ENCODE data around the gene TEDDM1.

Gene TEDDM1

DNA sequence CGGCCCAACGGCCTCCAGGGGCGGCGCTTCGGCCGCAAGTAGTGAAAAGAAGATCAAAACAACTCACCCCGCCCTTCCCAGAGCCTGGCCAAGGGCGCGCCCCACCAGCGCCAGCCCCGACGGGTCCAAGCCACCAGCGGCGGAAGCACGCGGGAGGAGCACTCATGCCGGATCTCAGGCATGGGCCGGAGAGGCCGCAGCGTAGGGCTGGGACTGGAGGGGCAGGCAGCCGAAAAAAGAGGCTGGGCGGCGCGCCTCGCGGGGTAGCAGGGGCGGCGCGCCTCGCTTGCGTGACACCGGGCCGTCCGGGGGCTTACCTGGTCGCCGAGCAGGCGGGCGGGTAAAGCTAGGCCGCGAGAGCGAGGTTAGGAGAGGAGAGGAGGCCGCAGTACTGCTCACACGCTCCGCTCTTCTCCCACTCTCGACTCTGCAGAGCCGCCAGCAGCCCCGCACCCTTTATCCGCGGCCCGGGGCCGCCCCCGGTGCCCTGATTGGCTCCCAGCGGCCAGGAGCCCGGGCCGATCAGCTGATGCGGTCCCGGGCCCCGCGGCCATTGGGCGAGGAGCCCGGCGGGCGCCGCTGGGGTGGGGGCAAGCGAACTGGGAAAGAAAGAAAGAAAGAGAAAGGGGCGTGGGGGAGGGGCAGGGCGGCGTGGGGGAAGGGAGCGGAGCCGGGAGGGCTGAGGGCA lies 9.0 kb downstream of the TEDDM1 start, which contains the start of gene GLUL:
GLUL (minus strand) TSS at position 429 of the 688 bp plus-strand sequence. CDS start 3,053 bp downstream, outside the sequence.
- TF ChIP-seq, protein P1, sequence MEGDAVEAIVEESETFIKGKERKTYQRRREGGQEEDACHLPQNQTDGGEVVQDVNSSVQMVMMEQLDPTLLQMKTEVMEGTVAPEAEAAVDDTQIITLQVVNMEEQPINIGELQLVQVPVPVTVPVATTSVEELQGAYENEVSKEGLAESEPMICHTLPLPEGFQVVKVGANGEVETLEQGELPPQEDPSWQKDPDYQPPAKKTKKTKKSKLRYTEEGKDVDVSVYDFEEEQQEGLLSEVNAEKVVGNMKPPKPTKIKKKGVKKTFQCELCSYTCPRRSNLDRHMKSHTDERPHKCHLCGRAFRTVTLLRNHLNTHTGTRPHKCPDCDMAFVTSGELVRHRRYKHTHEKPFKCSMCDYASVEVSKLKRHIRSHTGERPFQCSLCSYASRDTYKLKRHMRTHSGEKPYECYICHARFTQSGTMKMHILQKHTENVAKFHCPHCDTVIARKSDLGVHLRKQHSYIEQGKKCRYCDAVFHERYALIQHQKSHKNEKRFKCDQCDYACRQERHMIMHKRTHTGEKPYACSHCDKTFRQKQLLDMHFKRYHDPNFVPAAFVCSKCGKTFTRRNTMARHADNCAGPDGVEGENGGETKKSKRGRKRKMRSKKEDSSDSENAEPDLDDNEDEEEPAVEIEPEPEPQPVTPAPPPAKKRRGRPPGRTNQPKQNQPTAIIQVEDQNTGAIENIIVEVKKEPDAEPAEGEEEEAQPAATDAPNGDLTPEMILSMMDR (conservative IDR thresholded peaks at IDR 0.05): no peak
- H3K27ac ChIP-seq: peak within 1 kb of the TSS; percentile 95

DNA sequence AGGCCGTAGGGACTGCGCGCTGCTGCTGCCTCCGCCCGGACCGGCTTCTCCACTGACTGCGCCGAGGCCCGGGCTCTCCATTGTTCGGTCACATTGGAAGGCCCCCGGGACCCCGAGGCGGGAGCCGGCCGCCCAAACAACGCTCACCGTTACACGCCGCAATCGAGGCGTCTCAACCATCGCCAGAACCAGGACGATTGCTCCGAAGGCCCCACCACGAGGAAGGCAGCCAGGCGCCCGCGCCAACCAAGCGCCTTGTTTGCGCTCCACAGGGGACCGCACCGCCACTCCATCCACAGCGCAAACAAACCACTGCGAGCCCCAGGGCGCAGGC lies 9.5 kb downstream of the TEDDM1 start:
- TF ChIP-seq, protein P1 (conservative IDR thresholded peaks at IDR 0.05): peak; percentile 44
- peak overlapping the region; percentile 95 for H3K27ac ChIP-seq

DNA sequence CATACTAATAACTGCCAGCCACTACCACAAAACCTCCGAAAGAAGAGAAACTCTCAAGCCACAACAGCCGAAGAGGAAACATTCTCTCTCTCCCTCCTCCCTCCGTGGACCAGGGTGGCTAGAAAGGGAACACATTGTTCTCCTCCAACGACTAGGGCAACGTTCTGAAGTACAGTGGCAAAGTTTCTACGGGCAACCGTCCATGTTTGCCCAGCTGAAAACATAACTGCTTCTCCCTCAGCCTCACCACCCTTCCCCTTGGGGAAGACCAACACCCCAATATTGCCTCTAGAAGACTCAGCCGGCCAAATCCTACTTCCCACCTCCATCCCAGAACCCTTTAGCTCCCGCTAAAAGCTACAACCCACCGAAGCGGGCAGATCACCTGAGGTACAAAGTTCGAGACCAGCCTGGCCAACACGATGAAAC lies 10.8 kb downstream of the TEDDM1 start:
- peak overlapping the region; percentile 95; the same call in 1 of the 2 replicates for H3K27ac ChIP-seq
- TF ChIP-seq, protein P1 (conservative IDR thresholded peaks at IDR 0.05): no peak

DNA sequence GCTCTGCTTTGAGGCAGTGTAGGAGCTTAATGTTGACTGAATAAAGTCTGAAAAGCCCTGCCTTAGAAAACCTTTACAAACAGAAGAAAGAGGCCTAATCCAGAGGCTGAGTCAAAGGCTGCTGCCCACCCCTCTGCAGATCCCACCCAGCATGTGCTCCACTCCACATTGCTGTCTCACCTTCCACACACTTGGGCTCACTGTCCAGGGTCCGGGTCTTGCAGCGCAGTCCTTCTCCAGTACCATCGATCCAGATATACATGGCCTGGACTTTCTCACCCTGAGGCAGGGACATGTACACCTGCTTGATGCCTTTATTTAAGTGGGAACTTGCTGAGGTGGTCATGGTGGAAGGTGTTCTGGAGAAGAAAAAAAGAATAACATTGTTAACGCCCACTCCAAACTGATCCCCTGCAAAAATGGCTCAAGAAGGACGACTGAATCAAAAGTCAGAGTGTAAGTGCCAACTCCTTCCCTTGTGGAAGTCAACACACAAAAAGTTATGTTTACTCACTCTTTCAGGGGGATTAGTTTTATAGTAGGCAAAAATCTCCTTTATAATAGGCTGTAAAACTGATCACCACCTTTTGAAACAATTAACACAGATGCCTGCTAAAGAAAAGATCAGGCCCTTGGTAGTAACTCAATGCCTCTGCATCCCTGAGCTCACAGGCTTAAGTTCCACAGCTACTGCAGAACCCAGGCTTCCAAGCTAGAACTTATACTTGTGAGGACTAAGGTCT lies 11.9 kb downstream of the TEDDM1 start:
- no peak overlapping the region for H3K27ac ChIP-seq
- TF ChIP-seq, protein P1 (conservative IDR thresholded peaks at IDR 0.05): no peak

DNA sequence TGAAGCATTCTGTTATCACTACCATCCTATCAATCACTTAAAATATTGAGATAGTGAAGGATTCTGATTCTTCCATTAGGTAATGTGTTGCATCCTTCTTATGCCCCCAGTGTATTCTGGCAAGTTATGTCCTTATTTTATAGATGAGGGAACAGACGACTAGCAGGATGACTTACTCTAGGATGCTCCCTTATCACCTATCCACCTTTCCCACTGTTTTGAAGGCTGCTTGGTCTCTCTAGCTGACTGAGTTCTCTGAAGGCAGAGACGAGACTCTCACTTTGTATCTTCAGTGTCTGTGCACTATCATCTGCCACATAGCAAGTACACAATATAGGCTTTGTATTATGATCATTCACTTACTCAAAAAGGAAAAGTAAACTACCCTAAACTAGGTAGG lies 12.9 kb downstream of the TEDDM1 start:
- TF ChIP-seq, protein P1 (conservative IDR thresholded peaks at IDR 0.05): no peak
- no peak overlapping the region for H3K27ac ChIP-seq

DNA sequence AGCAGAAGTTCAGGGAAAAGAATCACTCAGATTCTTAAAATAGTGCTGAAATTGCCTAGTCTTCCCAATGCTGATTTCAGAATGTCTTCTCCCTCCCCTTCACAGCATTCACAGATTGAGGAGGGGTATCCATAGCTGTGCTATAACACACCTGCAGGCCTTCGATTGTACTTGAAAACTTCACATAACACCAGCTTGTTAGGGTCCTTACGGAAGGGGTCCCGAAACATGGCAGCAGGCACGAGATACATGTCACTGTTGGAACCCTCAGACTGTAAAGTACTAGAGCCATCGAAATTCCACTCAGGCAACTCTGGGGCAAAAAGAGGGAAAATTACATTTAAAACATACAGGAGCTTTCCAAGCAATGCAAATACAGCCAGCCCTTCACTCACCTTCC lies 13.5 kb downstream of the TEDDM1 start:
- H3K27ac ChIP-seq: no peak overlapping the region
- TF ChIP-seq, protein P1 (conservative IDR thresholded peaks at IDR 0.05): no peak
